ENCODE measurements around the gene COBL.

DNA sequence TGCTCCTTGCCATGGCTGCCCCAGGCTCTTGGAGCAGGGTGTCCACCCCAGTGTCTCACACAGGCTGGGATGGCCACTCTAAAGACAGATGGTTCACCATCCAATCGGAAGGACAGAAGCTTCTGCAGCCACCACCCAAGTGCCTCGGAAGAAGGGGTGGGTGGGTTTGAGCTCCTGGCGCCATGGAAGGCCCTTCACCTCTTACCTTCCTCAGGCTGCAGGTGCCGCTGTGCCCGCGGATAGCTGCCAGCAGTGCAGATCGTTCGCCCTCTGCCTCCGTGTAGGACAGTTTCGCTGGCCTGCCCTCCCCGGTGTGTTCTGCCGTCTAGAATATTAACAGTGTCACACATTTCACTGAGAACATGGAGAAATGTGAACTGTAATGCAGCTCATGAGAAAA is 290.3 kb downstream of the COBL start:
- TF ChIP-seq, protein P1, sequence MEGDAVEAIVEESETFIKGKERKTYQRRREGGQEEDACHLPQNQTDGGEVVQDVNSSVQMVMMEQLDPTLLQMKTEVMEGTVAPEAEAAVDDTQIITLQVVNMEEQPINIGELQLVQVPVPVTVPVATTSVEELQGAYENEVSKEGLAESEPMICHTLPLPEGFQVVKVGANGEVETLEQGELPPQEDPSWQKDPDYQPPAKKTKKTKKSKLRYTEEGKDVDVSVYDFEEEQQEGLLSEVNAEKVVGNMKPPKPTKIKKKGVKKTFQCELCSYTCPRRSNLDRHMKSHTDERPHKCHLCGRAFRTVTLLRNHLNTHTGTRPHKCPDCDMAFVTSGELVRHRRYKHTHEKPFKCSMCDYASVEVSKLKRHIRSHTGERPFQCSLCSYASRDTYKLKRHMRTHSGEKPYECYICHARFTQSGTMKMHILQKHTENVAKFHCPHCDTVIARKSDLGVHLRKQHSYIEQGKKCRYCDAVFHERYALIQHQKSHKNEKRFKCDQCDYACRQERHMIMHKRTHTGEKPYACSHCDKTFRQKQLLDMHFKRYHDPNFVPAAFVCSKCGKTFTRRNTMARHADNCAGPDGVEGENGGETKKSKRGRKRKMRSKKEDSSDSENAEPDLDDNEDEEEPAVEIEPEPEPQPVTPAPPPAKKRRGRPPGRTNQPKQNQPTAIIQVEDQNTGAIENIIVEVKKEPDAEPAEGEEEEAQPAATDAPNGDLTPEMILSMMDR (IDR thresholded peaks at IDR 0.05) = no peak
- no peak for TF ChIP-seq TCF7L2 (IDR thresholded peaks at IDR 0.05; ENCODE audit: low read depth, low read length)
- TF ChIP-seq SIN3A (IDR thresholded peaks at IDR 0.05; ENCODE audit: borderline replicate concordance, insufficient read depth, low read depth, low read length) = no peak
- TF ChIP-seq, protein P2, sequence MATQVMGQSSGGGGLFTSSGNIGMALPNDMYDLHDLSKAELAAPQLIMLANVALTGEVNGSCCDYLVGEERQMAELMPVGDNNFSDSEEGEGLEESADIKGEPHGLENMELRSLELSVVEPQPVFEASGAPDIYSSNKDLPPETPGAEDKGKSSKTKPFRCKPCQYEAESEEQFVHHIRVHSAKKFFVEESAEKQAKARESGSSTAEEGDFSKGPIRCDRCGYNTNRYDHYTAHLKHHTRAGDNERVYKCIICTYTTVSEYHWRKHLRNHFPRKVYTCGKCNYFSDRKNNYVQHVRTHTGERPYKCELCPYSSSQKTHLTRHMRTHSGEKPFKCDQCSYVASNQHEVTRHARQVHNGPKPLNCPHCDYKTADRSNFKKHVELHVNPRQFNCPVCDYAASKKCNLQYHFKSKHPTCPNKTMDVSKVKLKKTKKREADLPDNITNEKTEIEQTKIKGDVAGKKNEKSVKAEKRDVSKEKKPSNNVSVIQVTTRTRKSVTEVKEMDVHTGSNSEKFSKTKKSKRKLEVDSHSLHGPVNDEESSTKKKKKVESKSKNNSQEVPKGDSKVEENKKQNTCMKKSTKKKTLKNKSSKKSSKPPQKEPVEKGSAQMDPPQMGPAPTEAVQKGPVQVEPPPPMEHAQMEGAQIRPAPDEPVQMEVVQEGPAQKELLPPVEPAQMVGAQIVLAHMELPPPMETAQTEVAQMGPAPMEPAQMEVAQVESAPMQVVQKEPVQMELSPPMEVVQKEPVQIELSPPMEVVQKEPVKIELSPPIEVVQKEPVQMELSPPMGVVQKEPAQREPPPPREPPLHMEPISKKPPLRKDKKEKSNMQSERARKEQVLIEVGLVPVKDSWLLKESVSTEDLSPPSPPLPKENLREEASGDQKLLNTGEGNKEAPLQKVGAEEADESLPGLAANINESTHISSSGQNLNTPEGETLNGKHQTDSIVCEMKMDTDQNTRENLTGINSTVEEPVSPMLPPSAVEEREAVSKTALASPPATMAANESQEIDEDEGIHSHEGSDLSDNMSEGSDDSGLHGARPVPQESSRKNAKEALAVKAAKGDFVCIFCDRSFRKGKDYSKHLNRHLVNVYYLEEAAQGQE (IDR thresholded peaks at IDR 0.05; ENCODE audit: insufficient read depth in 1 of 2, low read depth in 2 of 2, low read length in 1 of 2) = no peak
